ENCODE measurements around the gene KRTAP4-2.
"Not testable (repeated sequence)": the region's sequence is repeated elsewhere in the genome, so short reads cannot be mapped to it uniquely, and the experiment has no call there.

The KRTAP4-2 gene

DNA sequence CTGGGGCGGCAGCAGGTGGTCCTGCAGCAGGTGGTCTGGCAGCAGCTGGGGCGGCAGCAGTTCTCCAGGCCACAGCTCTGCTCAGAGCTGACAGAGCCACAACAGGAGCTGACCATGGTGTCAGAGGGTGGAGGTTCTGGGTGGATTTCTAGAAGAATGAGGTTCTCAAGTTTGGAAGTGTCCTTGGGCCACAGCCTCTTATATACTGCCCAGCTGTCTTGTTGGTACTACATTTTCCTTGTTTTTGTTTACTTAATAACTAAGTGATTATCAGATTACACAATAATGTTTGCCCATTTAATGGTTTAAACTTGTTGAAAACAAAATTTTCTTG is 28.4 kb downstream of the KRTAP4-2 start, which contains the start of gene KRTAP4-5 (continued):
- TF ChIP-seq ZNF394 (tag by site-specific recombination; IDR thresholded peaks at IDR 0.05; ENCODE audit: borderline replicate concordance), result no peak
- TF ChIP-seq ZFHX2 (tag by site-specific recombination; conservative IDR thresholded peaks at IDR 0.05), result no peak
- no peak for TF ChIP-seq ZNF596 (tag by site-specific recombination; IDR thresholded peaks at IDR 0.05)
- no peak for TF ChIP-seq ZNF629 (tag by site-specific recombination; IDR thresholded peaks at IDR 0.05)
- TF ChIP-seq, protein P1, sequence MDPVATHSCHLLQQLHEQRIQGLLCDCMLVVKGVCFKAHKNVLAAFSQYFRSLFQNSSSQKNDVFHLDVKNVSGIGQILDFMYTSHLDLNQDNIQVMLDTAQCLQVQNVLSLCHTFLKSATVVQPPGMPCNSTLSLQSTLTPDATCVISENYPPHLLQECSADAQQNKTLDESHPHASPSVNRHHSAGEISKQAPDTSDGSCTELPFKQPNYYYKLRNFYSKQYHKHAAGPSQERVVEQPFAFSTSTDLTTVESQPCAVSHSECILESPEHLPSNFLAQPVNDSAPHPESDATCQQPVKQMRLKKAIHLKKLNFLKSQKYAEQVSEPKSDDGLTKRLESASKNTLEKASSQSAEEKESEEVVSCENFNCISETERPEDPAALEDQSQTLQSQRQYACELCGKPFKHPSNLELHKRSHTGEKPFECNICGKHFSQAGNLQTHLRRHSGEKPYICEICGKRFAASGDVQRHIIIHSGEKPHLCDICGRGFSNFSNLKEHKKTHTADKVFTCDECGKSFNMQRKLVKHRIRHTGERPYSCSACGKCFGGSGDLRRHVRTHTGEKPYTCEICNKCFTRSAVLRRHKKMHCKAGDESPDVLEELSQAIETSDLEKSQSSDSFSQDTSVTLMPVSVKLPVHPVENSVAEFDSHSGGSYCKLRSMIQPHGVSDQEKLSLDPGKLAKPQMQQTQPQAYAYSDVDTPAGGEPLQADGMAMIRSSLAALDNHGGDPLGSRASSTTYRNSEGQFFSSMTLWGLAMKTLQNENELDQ (tag by site-specific recombination; IDR thresholded peaks at IDR 0.05; ENCODE audit: low read depth), result no peak
- 0 out of 2 replicates have a peak, but pooled peaks have one; percentile 5 for TF ChIP-seq ZIC2 (tag by site-specific recombination; IDR thresholded peaks at IDR 0.05)

DNA sequence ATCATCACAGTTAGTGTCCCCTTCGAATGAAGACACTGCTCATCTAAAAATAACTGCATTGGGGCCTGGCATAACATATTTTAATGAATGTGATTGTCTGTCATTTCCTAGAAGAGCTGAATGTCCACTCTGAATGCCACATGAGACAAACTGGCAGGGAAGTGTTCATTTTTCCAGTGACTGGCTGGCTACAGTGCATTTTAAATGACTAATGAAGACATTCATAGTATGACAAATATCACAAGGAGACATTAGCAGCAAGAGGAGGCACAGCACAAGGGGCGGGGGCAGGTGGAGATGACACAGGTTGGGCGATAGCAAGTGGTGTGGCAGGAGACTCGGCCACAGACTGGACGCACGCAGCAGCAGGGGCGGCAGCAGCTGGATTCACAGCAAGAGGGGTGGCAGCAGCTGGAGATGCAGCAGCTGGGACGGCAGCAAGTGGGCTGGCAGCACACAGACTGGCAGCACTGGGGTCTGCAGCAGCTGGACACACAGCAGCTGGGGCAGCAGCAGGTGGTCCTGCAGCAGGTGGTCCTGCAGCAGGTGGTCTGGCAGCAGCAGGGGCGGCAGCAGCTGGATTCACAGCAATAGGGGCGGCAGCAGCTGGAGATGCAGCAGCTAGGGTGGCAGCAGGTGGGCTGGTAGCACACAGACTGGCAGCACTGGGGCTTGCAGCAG is 28.9 kb downstream of the KRTAP4-2 start:
- TF ChIP-seq ZIC2 (tag by site-specific recombination; IDR thresholded peaks at IDR 0.05) (peak; percentile 84), SCRT2 (tag by site-specific recombination; IDR thresholded peaks at IDR 0.05) (peak; percentile 86), SCRT1 (tag by site-specific recombination; IDR thresholded peaks at IDR 0.05; ENCODE audit: borderline replicate concordance) (peak; percentile 95)
- H3K4me3 ChIP-seq (ENCODE audit: low read depth, low read length); H3K9me3 ChIP-seq (ENCODE audit: control insufficient read depth, insufficient read depth, low read depth, low read length); H3K4me1 ChIP-seq (ENCODE audit: control insufficient read depth, insufficient read depth, low read length); CTCF ChIA-PET; H3K27ac ChIP-seq (ENCODE audit: extremely low read depth, low read depth, low read length); H3K36me3 ChIP-seq (ENCODE audit: control insufficient read depth in 2 of 2, insufficient read depth in 1 of 2, low read length in 2 of 2); POLR2A ChIA-PET: not testable (repeated sequence)

DNA sequence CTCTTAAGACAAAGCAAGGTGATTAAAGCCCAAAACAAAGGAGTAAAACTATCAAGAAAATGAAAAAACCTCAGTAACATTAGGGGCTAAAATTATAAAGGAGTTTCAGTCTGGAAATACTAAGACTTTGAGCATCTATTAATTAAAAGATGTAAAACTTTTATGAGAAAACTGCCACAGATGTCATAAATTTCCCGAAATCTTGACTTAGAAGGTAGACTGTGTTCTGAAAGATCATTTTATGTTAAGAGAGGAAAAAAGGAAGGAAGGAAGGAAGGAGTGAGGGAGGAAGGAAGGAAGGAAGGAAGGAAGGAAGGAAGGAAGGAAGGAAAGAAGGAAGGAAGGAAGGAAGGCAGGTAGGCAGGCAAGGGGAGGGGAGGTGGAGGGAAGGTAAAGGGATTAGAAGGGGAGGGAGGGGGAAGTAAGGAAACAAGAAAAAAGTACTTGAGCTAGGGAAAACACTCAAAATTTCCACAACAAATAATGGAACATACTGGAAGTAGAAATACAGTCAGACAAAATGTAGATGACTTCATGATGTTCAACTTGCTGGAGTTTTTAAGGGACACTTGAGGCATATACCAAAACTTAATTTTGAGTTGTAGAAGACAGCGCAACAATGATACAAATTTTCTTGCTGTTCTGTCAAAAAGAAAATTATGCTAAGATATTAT is 30.4 kb downstream of the KRTAP4-2 start:
- POLR2A ChIA-PET, result no interaction called here
- CTCF ChIA-PET, result interaction anchor here (0.7 to 1.5 kb wide), 5 partner anchors 12 to 518 kb away, joined by 3 to 4 read pairs (median 3); no protein-coding TSS in a partner anchor
- Histone ChIP-seq H3K4me3 (ENCODE audit: low read depth, low read length) (no peak overlapping the region), H3K36me3 (ENCODE audit: control insufficient read depth in 2 of 2, insufficient read depth in 1 of 2, low read length in 2 of 2) (no peaks in the 10 kb centered on the region), H3K27ac (ENCODE audit: extremely low read depth, low read depth, low read length) (no peak overlapping the region), H3K9me3 (ENCODE audit: control insufficient read depth, insufficient read depth, low read depth, low read length) (no peaks in the 10 kb centered on the region), H3K4me1 (ENCODE audit: control insufficient read depth, insufficient read depth, low read length) (no peaks in the 10 kb centered on the region)
- TF ChIP-seq ZNF366 (tag by site-specific recombination; conservative IDR thresholded peaks at IDR 0.05) (peak; percentile 68), ZNF114 (tag by site-specific recombination; IDR thresholded peaks at IDR 0.05) (no peak), ZNF138 (tag by site-specific recombination; IDR thresholded peaks at IDR 0.05; ENCODE audit: borderline replicate concordance) (no peak), ZSCAN30 (tag by site-specific recombination; IDR thresholded peaks at IDR 0.05) (no peak), ZNF155 (tag by site-specific recombination; IDR thresholded peaks at IDR 0.05) (no peak), ZNF311 (tag by site-specific recombination; IDR thresholded peaks at IDR 0.05; ENCODE audit: borderline replicate concordance) (no peak), ZNF350 (tag by site-specific recombination; IDR thresholded peaks at IDR 0.05) (no peak)

DNA sequence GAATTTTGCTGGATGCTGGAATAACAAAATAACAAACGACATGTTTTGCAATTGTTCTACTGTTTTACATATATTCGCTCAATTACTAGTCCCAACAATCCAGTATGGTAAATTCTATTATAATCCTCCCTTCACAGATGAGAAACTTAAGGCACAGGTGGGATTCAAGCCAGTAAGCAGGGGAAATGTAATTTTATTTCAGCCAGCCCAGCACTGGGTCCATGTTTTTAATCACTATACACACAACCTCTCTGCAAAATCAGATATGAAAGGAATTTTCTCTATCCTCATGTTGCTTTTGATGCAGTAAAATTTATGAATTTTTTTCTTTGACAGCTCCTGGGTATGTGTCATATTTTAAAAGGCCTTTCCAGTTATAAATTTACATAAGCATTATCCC is 32.8 kb downstream of the KRTAP4-2 start:
- ChIA-PET POLR2A (no interaction called here), CTCF (no interaction called here)
- Histone ChIP-seq H3K36me3 (ENCODE audit: control insufficient read depth in 2 of 2, insufficient read depth in 1 of 2, low read length in 2 of 2) (no peaks in the 10 kb centered on the region), H3K4me3 (ENCODE audit: low read depth, low read length) (no peak overlapping the region), H3K27ac (ENCODE audit: extremely low read depth, low read depth, low read length) (no peak overlapping the region), H3K4me1 (ENCODE audit: control insufficient read depth, insufficient read depth, low read length) (no peaks in the 10 kb centered on the region), H3K9me3 (ENCODE audit: control insufficient read depth, insufficient read depth, low read depth, low read length) (no peaks in the 10 kb centered on the region)
- TF ChIP-seq ZNF830 (tag by site-specific recombination; IDR thresholded peaks at IDR 0.05; ENCODE audit: low read depth), result no peak
- TF ChIP-seq, protein P2, sequence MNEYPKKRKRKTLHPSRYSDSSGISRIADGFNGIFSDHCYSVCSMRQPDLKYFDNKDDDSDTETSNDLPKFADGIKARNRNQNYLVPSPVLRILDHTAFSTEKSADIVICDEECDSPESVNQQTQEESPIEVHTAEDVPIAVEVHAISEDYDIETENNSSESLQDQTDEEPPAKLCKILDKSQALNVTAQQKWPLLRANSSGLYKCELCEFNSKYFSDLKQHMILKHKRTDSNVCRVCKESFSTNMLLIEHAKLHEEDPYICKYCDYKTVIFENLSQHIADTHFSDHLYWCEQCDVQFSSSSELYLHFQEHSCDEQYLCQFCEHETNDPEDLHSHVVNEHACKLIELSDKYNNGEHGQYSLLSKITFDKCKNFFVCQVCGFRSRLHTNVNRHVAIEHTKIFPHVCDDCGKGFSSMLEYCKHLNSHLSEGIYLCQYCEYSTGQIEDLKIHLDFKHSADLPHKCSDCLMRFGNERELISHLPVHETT (tag by site-specific recombination; IDR thresholded peaks at IDR 0.05), result no peak
- no peak for TF ChIP-seq ZNF175 (tag by site-specific recombination; IDR thresholded peaks at IDR 0.05)
- no peak for TF ChIP-seq ZNF544 (tag by site-specific recombination; IDR thresholded peaks at IDR 0.05)
- no peak for TF ChIP-seq SP7 (tag by site-specific recombination; IDR thresholded peaks at IDR 0.05)
- TF ChIP-seq, protein P3, sequence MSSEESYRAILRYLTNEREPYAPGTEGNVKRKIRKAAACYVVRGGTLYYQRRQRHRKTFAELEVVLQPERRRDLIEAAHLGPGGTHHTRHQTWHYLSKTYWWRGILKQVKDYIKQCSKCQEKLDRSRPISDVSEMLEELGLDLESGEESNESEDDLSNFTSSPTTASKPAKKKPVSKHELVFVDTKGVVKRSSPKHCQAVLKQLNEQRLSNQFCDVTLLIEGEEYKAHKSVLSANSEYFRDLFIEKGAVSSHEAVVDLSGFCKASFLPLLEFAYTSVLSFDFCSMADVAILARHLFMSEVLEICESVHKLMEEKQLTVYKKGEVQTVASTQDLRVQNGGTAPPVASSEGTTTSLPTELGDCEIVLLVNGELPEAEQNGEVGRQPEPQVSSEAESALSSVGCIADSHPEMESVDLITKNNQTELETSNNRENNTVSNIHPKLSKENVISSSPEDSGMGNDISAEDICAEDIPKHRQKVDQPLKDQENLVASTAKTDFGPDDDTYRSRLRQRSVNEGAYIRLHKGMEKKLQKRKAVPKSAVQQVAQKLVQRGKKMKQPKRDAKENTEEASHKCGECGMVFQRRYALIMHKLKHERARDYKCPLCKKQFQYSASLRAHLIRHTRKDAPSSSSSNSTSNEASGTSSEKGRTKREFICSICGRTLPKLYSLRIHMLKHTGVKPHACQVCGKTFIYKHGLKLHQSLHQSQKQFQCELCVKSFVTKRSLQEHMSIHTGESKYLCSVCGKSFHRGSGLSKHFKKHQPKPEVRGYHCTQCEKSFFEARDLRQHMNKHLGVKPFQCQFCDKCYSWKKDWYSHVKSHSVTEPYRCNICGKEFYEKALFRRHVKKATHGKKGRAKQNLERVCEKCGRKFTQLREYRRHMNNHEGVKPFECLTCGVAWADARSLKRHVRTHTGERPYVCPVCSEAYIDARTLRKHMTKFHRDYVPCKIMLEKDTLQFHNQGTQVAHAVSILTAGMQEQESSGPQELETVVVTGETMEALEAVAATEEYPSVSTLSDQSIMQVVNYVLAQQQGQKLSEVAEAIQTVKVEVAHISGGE (tag by site-specific recombination; conservative IDR thresholded peaks at IDR 0.05; ENCODE audit: low read depth), result no peak
- no peak for TF ChIP-seq ZNF426 (tag by site-specific recombination; IDR thresholded peaks at IDR 0.05)
- no peak for TF ChIP-seq ZNF660 (tag by site-specific recombination; IDR thresholded peaks at IDR 0.05)
